HEK293T (cell line): ENCODE measurements around the gene HSD17B7.

Experiments
- ARNT ChIP-seq: fragments of 450-650 bp; IDR thresholded peaks from 2 replicates; pipeline ENCODE4 v1.6.1; 2017; ENCODE audit warnings: mild to moderate bottlenecking
- FOXA1 ChIP-seq: fragments of 450-650 bp; IDR thresholded peaks from 2 replicates; pipeline ENCODE4 v1.6.1; 2016; ENCODE audit warnings: mild to moderate bottlenecking
- FOXK2 ChIP-seq: fragments of 450-650 bp; IDR thresholded peaks from 2 replicates; pipeline ENCODE4 v1.6.1; 2016; ENCODE audit warnings: mild to moderate bottlenecking
- FOXM1 ChIP-seq: fragments of 450-650 bp; IDR thresholded peaks from 2 replicates; pipeline ENCODE4 v1.6.1; 2017; ENCODE audit warnings: mild to moderate bottlenecking, borderline replicate concordance
- HDGF ChIP-seq: fragments of 450-650 bp; IDR thresholded peaks from 2 replicates; pipeline ENCODE4 v1.6.1; 2017; ENCODE audit warnings: antibody characterized with exemption, borderline replicate concordance
- L3MBTL2 ChIP-seq: fragments of 450-650 bp; conservative IDR thresholded peaks from 2 replicates; pipeline ENCODE4 v1.6.1; 2016; ENCODE audit warnings: mild to moderate bottlenecking
- PKNOX1 ChIP-seq: fragments of 450-650 bp; IDR thresholded peaks from 2 replicates; pipeline ENCODE4 v1.6.1; 2016
- SUZ12 ChIP-seq: fragments of 450-650 bp; IDR thresholded peaks from 2 replicates; pipeline ENCODE4 v1.6.1; 2016; ENCODE audit warnings: mild to moderate bottlenecking
- ZNF384 ChIP-seq: fragments of 450-650 bp; IDR thresholded peaks from 2 replicates; pipeline ENCODE4 v1.6.1; 2016

DNA sequence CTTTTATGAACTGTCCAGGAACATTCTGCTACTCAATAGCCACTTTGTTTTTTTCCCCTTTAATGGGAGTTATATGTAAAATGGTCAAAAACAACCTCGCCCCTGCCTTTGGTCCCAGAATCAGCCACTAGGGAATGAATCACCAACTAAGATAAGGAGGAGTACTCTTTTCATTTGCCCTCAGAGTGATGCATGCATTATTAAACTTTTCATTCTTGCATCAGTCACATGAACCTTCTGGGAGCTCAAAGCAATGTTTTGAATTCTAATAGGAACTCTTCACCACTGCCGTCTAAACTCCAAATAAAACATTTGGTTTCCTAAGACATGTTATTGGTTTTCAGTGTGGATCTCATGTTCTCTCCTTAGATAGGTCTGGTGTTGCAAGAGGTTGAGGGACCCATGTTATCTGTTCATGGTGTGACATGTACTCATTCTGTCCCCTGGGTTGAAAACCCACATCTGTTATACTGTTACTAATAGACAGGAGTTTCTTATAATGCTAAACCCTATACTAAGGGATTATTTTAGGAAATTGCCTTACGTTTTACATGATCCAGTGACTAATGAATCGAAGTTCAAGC, 17.8 kb upstream of the HSD17B7 start:
- TF ChIP-seq FOXM1 (no peak), PKNOX1 (no peak), ARNT (no peak), L3MBTL2 (no peak), ZNF384 (no peak), HDGF (no peak), FOXA1 (no peak), SUZ12 (no peak), FOXK2 (no peak)
